WTC11 (cell line): ENCODE data around the gene FBN2.

Experiments used
- AR ChIP-seq: fragments of 250-450 bp; sonication (Bioruptor Pico); IDR thresholded peaks from 2 replicates; pipeline ENCODE4 v1.9.0; 2021; ENCODE audit warnings: mild to moderate bottlenecking
- ARID4B ChIP-seq: sonication (generic); formaldehyde crosslinking; IDR thresholded peaks from 2 replicates; pipeline ENCODE4 v1.8.0; 2023; ENCODE audit warnings: missing genetic modification reagents, mild to moderate bottlenecking, borderline replicate concordance
- CBFB ChIP-seq: sonication (generic); formaldehyde crosslinking; IDR thresholded peaks from 2 replicates; pipeline ENCODE4 v1.8.1; 2022; ENCODE audit warnings: mild to moderate bottlenecking, low read depth, missing genetic modification reagents
- CREB1 ChIP-seq: sonication (generic); formaldehyde crosslinking; IDR thresholded peaks from 2 replicates; pipeline ENCODE4 v1.8.0; 2023; ENCODE audit warnings: mild to moderate bottlenecking, missing genetic modification reagents
- CTCF ChIP-seq: fragments of 200-600 bp; IDR thresholded peaks from 2 replicates; pipeline ENCODE4 v1.8.0; 2022; ENCODE audit warnings: antibody characterized with exemption
- ELF4 ChIP-seq: sonication (generic); formaldehyde crosslinking; IDR thresholded peaks from 2 replicates; pipeline ENCODE4 v1.8.1; 2022; ENCODE audit warnings: low read depth, mild to moderate bottlenecking, moderate library complexity, missing genetic modification reagents
- ESRRA ChIP-seq: sonication (generic); formaldehyde crosslinking; IDR thresholded peaks from 2 replicates; pipeline ENCODE4 v1.8.1; 2022; ENCODE audit warnings: mild to moderate bottlenecking, missing genetic modification reagents, borderline replicate concordance
- IRF1 ChIP-seq: sonication (generic); formaldehyde crosslinking; IDR thresholded peaks from 2 replicates; pipeline ENCODE4 v1.8.0; 2023; ENCODE audit warnings: missing genetic modification reagents
- MLX ChIP-seq: sonication (generic); formaldehyde crosslinking; IDR thresholded peaks from 2 replicates; pipeline ENCODE4 v1.8.1; 2023; ENCODE audit warnings: mild to moderate bottlenecking, missing genetic modification reagents, moderate library complexity
- NR3C1 ChIP-seq: sonication (generic); formaldehyde crosslinking; conservative IDR thresholded peaks from 2 replicates; pipeline ENCODE4 v1.8.1; 2023; ENCODE audit warnings: low read depth, mild to moderate bottlenecking, missing genetic modification reagents
- RELA ChIP-seq: sonication (generic); formaldehyde crosslinking; IDR thresholded peaks from 2 replicates; pipeline ENCODE4 v1.8.1; 2022; ENCODE audit warnings: missing genetic modification reagents, mild to moderate bottlenecking, borderline replicate concordance
- SMAD3 ChIP-seq: sonication (generic); formaldehyde crosslinking; IDR thresholded peaks from 2 replicates; pipeline ENCODE4 v1.8.0; 2022; ENCODE audit warnings: missing genetic modification reagents, mild to moderate bottlenecking, borderline replicate concordance
- USF2 ChIP-seq: sonication (generic); formaldehyde crosslinking; IDR thresholded peaks from 2 replicates; pipeline ENCODE4 v1.8.1; 2023; ENCODE audit warnings: mild to moderate bottlenecking, missing genetic modification reagents, moderate library complexity
- ZNF671 ChIP-seq: fragments of 250-450 bp; sonication (Bioruptor Pico); IDR thresholded peaks from 2 replicates; pipeline ENCODE4 v1.8.0; 2021; ENCODE audit warnings: mild to moderate bottlenecking

GRCh38 chr5:128441941-128442350 is 96.1 kb downstream of the FBN2 start:
- TF ChIP-seq ESRRA (CRISPR knock-in tag) (no peak), CTCF (no peak), MLX (CRISPR knock-in tag) (no peak), ZNF671 (CRISPR knock-in tag) (no peak), SMAD3 (CRISPR knock-in tag) (no peak), IRF1 (no peak), AR (CRISPR knock-in tag) (no peak), NR3C1 (CRISPR knock-in tag) (no peak), ELF4 (CRISPR knock-in tag) (no peak), CREB1 (CRISPR knock-in tag) (no peak), RELA (CRISPR knock-in tag) (no peak), USF2 (CRISPR knock-in tag) (no peak), ARID4B (no peak), CBFB (CRISPR knock-in tag) (no peak)
